TTC549 (cell line): ENCODE results near the gene PIPOX.
"Not testable (repeated sequence)": the region's sequence is repeated elsewhere in the genome, so short reads cannot be mapped to it uniquely, and the experiment has no call there.

Source experiments
- FAIRE-seq: peaks from 2 replicates; lab custom pipeline; 2012; peaks lifted over from hg19 to GRCh38; lab: Jason Lieb, UNC

PIPOX gene

GRCh38 chr17:29076722-29077121, 33.8 kb downstream of the PIPOX start:
- no peak for FAIRE-seq

GRCh38 chr17:29077320-29077719, 34.4 kb downstream of the PIPOX start:
- no peak for FAIRE-seq

DNA sequence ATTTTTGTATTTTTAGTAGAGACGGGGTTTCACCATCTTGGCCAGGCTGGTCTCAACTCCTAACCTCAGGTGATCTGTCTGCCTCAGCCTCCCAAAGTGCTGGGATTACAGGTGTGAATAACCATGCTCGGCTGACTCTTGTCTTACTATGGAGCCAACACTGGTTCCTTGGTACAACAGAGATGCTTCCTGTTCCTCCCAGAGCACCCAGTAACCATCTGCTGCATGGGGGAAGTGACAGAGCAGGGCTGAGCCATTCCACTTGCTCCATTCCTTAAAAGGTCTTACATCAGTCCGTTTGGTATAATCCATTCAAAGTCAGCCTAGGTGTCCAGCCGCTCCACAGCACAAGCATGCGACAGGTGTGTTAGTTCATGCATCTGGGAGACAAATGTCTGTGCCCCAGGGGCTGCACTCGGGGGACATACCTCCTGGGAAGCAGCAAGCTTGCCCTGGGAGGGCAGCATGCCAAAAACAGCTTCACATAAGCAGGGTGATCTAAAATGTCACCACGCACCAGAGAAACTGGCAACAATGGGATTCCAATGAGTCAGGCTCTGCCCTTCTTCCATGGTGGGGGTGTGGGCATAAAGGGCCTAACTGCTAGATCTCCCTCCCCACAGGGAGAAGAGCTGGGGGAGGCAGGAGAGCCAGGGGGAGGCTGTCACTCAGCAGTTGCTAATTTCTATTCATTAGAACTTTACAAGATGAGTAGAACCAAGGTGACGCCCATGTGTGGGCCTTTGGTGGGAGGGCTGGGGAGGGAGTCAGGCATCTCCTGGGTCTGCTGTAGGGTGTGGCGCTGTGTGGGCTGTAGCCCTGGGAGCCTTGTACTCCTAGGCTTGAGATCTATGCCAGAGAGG, 35.5 kb downstream of the PIPOX start:
- no peak for FAIRE-seq

GRCh38 chr17:29079433-29079832, 36.5 kb downstream of the PIPOX start:
- FAIRE-seq, result no peak

DNA sequence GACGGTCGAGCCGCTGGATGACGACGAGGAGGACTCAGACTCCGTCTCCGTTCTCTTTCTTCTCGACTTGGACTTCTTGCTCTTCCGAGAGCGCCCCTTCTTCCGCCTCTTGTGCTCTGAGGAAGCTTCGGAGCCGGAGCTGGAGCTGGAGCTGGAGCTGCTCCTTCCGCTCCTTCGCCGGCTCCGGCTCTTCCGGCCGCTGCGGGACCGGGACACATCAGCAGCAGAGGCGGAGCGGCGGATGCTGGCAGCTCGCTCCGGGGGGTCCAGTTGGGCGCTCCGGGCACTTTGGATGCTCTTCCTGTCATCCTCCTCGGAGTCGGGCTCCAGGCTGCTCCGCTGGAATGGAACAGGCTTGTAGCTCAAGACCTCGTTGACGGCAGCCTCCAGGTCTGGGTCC, 36.9 kb downstream of the PIPOX start:
- no peak for FAIRE-seq

- FAIRE-seq, result no peak
Measured at GRCh38 chr17:29080323-29080722, 37.4 kb downstream of the PIPOX start.

DNA sequence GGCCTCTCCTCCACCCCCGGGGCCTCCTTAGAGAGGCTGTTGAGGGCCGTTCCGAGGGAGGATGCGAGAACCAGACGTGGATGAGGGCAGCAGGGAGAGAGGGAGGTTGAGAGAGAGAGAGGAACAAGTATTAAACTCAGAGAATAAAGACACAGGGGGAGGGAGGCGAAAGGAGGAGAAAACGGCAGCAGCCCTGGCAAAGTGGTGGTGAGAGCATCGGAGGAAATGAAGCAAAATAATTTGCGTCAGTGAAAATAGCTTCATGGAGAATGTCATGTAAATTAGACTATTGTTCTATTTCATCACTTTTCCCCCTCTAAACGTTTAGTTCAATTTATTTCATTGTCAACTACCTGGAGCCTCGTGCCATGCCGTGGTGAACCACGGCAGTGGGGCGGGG, 38.0 kb downstream of the PIPOX start:
- no peak for FAIRE-seq

DNA sequence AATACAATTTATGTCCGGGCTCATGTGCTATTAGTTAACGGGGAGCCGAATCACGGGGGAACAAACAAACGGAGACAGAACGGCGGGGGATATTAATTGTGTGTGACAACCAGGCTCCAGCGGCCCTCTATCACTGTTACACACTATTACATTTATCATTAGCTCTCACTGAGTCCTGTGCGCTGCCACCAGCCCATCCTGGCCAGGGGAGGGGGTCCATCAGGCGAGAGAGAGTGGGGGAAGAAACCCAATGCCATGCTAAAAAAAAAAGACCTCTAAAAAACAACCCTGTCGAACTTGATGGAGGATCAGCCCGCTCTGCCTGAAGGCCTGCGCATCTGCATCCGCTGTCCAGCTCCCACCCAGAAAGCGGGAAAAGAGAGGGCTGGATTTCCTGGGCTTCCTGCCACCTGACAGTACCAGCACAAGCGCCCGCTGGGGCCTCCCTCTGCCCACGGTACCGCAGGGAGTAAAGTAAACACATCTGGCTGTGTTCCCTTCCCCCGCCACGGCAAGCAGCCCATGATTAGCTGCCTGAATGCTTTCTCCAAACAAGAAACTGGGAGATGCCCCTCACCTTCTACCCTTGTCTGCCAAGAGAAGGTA, 41.7 kb downstream of the PIPOX start:
- FAIRE-seq, result no peak

DNA sequence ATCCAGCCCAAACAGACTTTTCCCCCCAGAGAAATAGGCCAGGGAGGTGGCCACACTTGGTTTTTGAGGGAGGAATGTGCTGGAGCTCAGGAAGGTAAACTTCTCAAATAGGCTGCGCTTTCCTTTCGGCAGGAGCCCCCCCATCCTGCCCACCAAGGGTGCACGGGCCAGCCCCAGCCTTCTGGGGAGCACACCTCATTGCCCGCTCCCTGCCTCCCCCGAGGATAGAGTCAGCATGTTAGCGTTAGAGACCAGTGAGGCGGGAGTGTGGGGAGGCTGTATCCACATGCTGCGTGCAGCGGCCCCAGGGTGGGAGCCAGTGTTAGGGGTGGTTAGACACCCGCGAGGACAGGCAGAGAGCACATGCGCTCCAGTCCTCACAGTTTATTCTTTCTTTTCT, 42.3 kb downstream of the PIPOX start:
- no peak for FAIRE-seq

DNA sequence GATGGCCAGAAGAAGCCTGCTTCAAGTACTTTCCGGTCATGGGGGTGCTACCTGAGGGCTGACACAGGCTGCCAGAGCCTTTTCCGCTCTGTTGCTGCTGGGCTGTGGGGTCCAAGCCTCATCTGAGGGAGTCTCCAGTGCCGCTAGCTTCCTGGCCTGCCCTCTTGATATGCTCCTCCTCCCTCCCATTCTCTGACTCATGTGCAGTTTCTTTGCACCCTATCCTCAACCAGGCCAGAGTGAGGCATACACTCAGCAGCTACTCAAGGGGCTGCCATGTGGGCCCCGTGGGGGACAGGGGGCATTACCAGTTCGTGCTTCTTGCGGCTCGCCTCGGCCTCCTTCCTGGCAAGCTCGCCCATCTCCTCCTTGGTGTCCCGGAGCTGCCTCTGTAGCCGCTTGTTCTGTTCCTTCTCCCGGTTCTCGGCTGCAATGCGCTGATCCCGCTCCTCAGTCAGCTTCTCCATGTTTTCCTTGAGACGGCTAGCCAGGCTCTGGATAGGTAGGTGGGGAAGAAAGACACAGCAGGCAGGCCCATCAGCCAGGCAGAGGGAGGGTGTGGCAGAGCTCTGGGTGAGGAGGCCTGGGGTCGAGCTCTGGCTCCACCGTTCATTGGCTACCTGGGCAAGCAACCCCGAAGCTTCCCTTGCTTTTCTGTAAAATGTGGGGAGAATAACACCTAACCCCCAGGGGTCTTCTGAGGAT, 43.8 kb downstream of the PIPOX start:
- no peak for FAIRE-seq

- FAIRE-seq, result not testable (repeated sequence)
Measured at GRCh38 chr17:29088782-29089181, 45.8 kb downstream of the PIPOX start.

DNA sequence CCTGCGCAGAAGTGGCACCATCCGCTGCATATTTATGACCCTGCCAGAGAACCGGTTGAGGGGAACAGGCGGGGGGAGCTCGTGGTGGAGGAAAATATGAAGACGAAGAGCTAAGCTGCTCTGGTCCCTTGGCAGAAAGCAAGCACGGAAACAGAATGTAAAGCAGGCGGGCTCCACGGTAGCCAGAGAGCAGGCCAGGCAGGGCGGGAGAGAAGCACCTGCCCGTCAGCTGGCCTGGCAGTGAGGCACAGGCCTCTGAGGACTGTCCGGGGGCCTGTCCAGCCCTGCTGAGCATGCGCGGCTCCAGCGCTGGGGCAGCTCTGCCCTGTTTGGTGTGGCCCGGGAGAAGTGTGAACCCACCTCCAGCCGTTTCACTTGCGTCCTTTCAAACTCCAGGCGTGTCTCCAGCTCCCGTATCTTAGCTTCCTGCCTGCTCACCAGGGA, 46.7 kb downstream of the PIPOX start:
- no peak for FAIRE-seq

DNA sequence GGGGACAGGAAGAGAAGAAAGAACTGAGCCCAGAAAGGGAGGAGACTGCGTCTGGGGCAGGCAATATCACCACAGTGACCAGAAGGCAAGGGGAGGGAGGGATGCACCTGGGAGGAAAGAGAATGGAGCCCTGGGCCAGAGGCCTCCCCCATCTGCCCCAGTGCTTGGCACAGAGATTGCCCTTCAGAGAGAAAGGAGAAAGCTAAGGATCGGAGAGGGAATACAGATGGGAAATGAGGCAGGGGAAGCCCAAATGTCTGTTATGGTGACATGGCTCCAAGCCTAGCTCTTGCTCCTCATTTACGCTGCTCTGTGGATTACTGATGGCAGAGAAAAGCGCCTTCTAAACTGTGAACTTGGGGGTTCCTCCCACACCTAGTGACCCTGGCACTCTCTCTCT, 47.2 kb downstream of the PIPOX start:
- FAIRE-seq, result no peak

- FAIRE-seq, result no peak
Measured at GRCh38 chr17:29090750-29091605, 48.0 kb downstream of the PIPOX start.

DNA sequence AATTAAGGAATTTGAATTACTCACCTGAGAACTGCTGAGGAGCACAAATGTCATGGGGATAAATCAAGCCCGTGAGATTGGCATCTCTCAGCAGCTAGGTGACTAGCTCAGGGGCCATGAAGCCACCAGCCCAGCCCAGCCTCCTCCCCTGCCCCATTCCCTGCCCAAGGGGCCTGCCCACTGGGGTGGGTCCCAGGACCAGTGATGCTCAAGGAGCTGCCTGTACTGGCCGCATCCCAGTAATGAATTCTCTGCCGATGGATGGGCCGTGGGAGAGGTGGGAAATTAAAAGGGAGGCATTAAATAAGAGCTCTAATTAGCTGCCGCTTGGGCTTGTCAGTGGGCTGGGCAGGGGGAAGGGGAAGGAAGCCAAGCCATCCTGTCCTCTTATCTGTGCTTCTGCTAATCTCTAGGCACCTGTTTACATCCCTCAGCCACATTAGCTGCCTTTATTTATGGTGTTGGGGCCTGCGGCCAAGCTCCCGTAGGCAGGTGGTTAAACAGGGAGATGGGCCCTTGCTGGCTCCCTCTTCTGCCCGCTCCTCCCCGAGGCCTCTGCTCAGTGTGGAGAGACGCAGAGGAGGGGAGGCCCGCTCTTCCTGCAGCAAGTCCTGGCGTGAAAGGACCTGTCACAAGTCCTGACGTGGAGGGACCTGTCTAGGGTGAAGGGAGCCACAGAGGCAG, 48.8 kb downstream of the PIPOX start:
- no peak for FAIRE-seq

GRCh38 chr17:29093090-29093871, 50.3 kb downstream of the PIPOX start:
- no peak for FAIRE-seq

DNA sequence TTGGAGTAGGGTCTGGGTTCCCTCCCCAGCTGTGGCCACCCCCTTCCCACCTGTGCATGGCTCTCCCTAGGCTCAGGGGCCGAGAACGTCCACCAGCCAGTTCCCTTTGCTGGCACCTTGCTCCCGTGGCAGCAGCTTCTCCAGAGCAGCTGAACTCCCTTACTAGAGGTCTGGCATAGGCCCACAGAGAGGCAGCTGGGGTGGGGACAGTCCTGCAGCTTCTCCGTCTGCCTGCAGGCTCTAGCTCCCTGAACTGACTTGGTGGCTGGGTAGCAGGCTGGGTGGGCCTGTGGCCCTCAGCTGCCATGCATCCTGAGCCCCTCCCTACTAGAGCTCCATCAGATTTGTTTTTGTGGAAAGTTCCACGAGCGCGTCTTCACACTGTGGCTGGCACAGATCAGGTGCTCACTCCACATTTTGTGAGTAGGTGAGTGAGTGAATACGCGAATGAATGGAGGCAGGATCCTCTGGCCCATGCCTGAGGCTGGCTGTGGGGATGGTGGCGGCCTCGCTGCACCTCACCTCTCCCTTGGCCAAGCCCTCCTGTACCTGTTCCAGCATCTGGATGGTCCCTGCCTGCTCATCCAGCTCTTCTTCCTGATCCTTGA, 51.3 kb downstream of the PIPOX start:
- FAIRE-seq, result no peak

DNA sequence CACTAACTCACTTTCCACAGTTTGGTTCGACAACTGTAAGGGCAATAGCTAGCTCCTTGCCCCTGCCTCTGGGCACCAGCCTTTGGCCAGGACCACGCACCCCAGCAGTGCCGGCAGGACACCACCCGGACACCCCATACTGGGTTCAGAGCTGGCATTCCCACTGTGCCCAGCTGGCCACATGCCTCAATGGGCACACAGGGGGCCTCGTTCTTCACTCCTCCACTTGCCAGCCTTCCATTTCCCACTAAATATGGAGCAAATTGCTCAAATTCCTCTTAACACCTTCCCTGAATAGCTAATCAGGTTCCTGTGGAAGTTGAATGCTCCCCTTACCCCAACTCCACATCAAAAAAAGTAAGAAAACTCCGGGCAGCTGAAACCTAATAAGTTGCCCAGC, 52.5 kb downstream of the PIPOX start:
- FAIRE-seq, result no peak

DNA sequence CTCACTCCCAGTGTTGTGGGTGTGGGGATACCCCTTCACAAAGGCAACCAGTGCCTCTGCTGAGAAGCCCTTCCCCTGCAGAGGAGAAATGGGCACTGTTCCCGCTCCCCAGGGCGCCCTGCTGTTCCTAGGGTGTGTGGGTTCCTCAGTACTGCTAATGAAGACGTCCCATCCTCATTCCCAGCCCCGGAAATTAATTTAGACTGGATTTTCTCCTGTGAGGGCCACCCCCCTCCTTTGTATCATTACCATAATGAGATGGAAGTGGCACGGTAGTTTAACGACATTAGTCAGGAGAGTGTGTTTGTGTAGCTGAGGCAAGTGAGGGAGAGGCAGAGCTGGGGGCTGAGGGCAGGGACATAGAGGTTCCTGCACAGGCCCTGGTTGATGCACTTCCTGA, 53.2 kb downstream of the PIPOX start:
- no peak for FAIRE-seq

- no peak for FAIRE-seq
Measured at GRCh38 chr17:29099527-29099926, 56.6 kb downstream of the PIPOX start.
